ENCODE results near the gene GJA10.

- TF ChIP-seq, protein P1, sequence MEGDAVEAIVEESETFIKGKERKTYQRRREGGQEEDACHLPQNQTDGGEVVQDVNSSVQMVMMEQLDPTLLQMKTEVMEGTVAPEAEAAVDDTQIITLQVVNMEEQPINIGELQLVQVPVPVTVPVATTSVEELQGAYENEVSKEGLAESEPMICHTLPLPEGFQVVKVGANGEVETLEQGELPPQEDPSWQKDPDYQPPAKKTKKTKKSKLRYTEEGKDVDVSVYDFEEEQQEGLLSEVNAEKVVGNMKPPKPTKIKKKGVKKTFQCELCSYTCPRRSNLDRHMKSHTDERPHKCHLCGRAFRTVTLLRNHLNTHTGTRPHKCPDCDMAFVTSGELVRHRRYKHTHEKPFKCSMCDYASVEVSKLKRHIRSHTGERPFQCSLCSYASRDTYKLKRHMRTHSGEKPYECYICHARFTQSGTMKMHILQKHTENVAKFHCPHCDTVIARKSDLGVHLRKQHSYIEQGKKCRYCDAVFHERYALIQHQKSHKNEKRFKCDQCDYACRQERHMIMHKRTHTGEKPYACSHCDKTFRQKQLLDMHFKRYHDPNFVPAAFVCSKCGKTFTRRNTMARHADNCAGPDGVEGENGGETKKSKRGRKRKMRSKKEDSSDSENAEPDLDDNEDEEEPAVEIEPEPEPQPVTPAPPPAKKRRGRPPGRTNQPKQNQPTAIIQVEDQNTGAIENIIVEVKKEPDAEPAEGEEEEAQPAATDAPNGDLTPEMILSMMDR (IDR thresholded peaks at IDR 0.05), result no peak
- TF ChIP-seq POLR2A (IDR thresholded peaks at IDR 0.05), result no peak
Observed at GRCh38 chr6:89941031-89941762, 46.9 kb downstream of the GJA10 start.

Data from heart left ventricle (tissue), 13 donors.